Measurements from ENCODE around the gene COL5A3. TPM values are rescaled to one million over a fixed set of nuclear protein-coding genes. Genes with fewer than 3 reads are reported as not detected.
"Not testable (repeated sequence)": the region's sequence is repeated elsewhere in the genome, so short reads cannot be mapped to it uniquely, and the experiment has no call there.

COL5A3 gene
- total RNA-seq, 1 experiment from 2014 or later, result 0.80 TPM

DNA sequence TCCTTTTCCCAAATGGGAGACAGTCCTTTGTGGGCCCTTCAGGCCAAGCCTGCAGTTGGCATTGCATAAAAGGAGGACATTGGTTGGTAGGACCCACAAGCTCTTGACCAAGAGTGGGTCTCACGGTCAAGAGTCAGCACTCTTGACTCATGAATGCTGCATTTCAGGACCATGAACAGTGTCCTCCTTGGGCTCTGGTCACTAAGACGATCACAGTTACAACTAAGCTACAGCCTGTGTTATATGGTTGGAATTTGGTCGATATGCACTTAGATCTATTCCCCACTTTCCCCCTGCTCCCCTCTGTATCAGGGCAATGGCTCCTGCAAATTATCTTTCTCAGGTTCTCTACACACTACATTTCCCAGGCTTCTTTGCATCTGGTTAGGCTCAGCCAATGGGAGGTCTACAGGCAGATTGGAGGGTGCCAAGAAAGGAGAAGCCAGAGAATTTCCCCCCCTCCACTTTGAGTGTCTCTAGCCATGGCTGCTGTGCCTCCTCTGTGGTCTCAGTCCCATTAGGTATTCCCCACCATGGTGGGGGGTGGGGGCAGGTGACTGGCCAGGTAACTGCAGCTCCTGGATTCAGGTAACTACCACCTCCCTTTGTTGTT lies 70.9 kb downstream of the COL5A3 start:
- DNase-seq (ENCODE audit: low read depth), result no peak

- no peak for DNase-seq (ENCODE audit: low read depth)
Observed at GRCh38 chr19:9937001-9937411, 73.3 kb downstream of the COL5A3 start.

DNA sequence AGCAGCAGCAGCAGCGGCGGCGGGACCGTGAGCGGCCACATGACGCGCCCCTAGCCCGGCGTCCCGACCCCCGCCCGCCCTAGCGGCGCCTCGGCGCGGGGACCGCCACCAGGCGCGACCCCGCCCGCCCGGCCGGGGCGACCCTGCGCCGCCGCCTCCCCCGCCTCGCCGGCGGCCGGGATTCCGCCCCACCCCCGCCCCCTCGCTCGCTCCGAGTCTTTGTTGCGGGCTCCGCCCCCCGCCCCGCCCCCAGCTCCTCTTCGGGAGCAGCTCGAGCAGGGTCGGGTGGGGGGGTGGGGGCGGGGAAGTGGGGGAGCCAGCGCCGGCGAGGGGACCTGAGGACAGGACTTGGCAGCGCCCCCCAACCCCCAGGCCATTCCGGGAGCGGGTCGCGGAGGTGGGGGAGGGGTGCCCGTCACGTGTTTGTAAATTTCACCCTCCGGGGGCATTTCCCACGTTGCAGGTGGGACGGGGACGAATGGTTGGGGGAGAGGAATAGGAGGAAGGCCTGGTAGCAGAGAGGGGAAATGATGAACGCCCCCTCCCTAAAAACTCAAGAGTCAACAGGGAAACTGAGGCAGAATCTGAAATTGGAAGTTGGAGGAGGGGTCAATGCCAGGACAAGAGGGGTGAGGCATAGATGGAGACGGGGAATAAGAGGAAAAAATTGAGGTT lies 73.8 kb downstream of the COL5A3 start, which contains the start of gene OLFM2:
Gene OLFM2, minus strand, starts transcription at position 190 of the 675 bp plus-strand sequence. Its CDS starts 149 bp downstream, at position 41.
- no peak for DNase-seq (ENCODE audit: low read depth)

DNA sequence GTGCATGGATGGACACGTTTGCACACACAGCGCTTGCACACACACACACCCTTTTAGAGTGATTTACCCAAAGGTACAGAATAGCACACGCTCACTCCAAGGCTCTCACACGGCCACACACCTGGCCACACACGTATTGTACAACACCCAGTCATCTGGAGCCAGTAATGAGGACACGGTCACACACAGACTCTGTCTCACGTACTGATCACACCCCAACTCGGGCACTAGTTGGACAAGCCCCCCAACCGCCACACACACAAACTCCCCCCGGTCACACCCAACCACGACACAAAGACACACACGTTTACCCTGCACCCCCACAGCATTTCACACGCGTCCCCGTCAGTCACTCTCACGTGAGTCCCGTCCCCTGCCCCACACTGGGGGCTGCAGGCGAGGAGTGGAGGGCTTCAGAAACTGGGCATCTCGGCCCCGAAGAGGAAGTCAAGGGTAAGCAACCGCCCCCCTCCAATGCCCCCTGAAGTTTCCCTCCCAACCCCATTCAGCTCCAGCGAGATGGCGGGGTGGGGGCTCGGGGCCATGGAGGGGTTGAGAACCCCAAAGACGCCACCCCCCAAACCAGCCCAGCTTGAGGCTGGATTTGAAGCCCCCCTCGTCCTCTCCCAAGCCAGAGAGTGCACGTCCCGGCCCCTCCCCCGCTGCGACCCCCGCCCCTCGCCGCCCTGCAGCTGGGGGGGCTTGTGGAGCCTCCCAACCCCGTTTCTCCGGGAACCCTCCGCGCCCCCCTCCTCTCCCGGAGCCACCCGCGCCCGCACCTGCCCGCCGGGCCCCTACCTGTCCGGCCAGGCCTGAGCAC lies 74.6 kb downstream of the COL5A3 start:
- no peak for DNase-seq (ENCODE audit: low read depth)

- DNase-seq (ENCODE audit: low read depth), result peak; percentile 55
Observed at GRCh38 chr19:9934132-9934950, 76.0 kb downstream of the COL5A3 start.

DNA sequence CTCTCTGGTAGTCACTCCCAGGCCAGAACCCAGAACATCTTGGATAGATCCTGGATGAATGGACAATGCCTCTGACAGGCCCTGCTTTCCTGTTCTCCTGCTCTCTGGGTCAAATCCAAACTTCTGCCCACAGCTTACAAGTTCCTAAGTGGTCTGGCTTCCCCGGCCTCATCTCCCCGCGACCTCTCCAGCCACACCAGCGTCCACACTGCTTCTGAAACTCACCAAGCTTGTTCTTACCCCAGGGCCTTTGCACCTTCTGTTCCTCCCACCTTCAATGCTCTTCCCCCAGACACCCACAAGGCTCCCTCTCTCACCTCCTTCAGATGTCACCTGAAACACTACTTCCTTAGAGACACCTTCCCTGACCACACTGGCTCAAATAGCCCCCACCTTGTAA lies 77.5 kb downstream of the COL5A3 start:
- no peak for DNase-seq (ENCODE audit: low read depth)

GRCh38 chr19:9931629-9932028 lies 78.7 kb downstream of the COL5A3 start:
- no peak for DNase-seq (ENCODE audit: low read depth)

DNA sequence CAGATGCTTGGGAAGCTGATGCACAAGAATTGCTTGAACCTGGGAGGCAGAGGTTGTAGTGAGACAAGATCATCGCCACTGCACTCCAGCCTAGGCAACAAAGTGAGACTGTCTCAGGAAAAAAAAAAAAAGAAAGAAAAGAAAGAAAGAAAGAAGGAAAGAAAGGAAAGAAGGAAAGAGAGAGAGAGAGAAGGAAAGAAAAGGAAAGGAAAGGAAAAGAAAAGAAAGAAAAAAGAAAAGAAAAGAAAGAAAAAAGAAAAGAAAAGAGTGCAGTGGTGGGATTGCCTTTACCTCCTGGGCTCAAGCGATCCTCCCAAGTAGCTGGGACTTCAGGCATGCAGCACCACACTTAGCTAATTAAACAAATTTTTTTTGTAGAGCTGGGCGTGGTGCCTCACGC lies 86.9 kb downstream of the COL5A3 start:
- no peak for DNase-seq (ENCODE audit: low read depth)

DNA sequence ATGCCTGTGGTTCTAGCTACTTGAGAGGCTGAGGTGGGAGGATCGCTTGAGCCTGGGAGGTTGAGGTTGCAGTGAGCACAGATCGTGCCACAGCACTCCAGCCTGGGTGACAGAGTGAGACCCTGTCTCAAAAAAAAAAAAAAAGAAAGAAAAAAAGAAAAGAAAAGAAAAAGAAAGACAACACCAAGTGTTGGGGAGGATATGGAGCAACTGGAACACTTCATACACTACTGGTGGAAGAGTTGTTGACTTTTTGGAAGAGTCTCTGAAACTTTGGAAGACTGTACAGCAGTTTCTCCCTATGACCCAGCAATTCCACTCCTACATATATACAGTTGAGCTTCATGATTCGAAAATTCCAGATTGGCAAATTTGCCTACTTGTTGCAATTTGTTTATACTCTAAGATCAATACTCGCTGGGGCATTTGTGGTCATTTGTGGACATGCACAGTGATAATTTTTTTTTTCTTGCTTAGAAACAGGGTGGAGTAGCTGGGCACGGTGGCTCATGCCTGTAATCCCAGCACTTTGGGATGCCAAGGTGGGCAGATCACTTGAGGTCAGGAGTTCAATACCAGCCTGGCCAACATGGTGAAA lies 87.4 kb downstream of the COL5A3 start:
- not testable (repeated sequence) for DNase-seq (ENCODE audit: low read depth)

DNA sequence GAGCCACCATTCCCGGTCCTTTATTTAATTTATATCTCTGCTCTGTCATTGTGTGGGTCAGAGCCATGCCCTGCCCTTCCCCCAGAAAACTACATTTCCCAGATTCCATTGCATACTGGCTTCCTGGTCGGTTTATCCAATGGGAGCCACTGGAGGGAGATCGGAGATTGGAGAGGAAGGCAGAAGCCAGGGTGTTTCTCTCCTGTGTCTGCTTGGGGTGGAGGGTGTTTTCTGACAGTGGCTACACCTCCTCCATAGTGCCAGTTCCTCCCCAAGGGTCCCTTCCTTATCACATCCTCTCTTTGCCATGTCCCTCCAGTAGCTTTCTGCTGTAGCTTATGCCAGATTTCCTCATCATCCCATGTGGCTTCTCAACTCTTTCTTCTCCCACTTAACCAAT lies 93.0 kb downstream of the COL5A3 start:
- peak; percentile 52 for DNase-seq (ENCODE audit: low read depth)

DNA sequence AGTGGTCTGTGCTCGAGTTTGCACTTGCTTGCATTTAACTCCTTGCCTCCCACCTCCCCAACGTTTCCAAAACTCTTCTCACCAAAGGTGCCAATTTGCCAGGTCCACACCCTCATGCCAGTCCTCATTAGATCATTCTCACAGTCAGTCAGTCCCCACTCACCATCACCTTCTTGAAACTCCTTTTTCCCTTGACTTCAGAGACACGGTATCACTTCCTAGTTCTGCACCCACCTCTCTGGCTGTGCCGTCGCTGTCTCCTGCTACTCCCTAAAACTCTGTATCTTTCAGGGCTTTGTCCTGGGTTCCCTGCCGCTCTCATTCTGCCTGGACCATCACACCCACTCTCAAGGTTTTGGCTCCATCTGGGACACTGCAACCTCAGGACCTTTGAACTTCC lies 93.6 kb downstream of the COL5A3 start:
- DNase-seq (ENCODE audit: low read depth), result no peak

DNA sequence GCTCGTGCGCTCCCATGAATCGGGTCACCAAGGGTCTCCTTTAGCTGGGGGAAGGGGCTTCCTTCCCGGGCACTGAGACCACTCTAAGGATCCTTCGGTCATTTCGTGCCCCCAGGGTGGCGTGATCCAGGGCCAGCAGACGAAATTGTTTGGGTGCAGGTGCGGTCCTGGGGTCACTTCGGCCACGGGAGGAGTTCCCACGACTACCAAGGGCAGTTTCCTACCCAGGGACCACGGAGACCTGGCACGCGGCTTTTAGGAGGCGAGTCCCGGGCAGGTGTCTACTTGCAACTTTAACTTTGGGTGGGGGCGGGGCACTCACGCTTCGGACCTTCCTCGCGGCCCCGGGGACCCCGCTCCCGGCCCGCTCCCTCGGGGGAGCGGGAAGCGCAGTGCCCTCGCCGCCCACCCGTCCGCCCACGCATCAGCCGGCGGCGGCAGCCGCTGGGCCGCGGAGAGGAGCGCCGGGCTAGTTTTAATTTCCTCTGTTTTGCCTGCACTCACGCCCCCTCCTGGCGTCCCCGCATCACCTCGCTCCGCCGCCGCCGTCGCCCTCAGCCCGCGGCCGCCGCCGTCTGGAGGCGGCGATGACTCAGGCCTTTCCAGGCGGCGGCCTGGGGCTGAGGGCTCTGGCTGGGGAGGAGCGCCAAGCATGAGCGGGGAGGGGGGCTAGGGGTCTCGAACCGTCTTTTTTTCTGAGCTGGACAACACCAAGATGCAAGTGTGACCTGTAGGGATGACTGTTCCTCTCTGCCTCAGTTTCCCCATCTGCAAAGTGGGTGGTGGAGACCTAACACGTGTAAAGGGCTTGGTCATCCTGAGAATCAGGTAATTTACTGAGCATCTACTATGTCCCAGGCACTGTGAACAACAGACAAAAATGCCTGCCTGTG lies 95.7 kb downstream of the COL5A3 start:
- peak; percentile 52 for DNase-seq (ENCODE audit: low read depth)

DNA sequence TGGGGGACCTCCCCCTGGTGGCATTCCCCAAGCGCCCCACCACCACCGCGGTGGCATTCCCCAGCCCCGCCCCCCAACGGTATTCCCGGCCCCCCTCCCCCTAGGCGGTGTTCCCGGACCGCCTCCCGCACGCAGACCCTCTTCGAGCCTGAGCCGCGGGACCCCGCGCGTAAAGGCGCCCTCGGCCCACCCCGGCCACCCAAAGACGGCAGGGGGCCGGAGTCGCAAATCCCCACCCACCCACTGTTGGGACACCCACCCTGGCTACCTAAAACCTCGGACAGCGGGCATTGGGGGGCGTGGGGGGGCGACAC lies 96.3 kb downstream of the COL5A3 start:
- DNase-seq (ENCODE audit: low read depth), result no peak

DNA sequence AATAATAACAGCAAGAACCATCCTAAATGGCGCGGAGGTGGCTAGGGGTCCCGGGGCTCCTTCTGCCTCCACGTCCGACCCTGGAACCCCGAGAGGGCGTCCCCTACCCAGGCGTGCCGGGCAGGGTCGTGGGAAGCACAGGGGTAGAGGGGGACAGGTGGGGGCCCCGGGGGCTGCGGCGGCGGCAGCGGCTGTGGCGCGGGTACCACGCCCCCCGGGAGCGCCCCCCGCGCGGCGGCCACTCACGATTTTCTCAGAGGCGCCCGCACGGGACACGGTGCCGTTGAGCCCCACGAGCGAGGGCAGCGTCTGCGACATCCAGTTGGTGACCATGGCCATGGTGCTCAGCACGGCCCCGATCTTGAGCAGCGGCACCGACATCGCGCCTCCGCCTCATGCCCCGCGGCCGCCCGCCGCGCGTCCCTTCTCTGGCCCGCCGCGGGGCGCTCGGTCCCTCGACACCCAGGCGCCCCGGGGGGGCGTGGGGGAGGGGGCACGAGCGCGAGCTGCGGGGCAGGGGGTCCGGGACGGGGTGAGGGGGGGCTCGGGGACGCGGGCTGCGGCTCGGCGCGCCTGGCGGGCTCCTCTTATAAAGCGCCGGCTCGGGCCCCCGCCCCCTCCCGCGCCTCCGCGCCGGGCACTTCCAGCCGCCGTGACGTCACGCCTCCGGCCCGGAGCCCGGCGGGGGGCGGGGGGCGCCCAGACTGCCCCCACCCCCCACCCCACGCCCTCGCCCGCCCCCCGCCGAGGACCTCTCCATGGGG lies 96.9 kb downstream of the COL5A3 start:
- DNase-seq (ENCODE audit: low read depth), result no peak

GRCh38 chr19:9912551-9913236 lies 97.6 kb downstream of the COL5A3 start:
- no peak for DNase-seq (ENCODE audit: low read depth)

DNA sequence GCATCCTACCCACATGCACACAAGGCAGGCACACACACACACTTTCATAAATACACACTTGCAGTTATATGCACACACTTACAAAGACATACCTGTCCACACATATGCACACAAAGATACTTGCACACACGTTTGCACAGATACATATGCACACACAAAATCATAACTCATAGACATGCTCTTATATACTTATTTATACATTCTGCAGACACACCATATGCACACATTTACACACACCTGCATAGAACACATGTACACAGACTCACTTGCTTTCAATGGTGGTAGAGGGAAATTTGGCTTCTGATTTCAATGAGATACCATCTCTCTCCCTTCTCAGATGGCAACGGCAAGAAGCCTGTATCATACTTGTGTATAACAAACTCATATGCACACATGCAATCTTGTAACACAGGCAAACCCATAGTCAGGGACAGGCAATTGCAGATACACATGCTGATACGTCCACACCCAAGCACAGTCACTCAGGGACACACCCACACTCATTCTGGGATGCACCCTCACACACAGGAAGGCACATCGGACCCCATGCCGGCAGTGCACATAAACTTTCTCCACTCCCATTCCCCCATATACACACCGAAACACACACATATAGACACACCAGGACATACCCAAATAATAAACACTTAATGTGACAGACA lies 98.6 kb downstream of the COL5A3 start:
- no peak for DNase-seq (ENCODE audit: low read depth)

DNA sequence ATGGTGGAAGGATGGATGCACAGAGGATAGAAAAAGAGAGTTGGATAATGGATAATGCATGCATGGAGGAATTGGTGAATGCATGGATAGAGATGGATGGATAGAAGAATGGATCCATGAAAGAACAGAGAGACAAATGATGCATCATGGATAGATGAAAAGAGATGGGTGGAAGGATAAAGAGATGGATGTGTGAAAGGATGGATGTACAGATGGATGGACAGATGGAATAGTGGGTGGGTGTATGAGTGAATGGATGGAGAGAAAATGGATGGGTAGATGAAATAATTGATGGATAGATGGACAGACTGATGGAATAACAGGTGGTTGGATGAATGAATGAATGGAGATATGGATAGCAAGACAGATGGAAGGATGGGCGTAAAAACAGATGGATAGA lies 99.7 kb downstream of the COL5A3 start:
- no peak for DNase-seq (ENCODE audit: low read depth)

Measured in LHCN-M2 (cell line).